Measurements from ENCODE around the gene LRFN2.

LRFN2 gene

DNA sequence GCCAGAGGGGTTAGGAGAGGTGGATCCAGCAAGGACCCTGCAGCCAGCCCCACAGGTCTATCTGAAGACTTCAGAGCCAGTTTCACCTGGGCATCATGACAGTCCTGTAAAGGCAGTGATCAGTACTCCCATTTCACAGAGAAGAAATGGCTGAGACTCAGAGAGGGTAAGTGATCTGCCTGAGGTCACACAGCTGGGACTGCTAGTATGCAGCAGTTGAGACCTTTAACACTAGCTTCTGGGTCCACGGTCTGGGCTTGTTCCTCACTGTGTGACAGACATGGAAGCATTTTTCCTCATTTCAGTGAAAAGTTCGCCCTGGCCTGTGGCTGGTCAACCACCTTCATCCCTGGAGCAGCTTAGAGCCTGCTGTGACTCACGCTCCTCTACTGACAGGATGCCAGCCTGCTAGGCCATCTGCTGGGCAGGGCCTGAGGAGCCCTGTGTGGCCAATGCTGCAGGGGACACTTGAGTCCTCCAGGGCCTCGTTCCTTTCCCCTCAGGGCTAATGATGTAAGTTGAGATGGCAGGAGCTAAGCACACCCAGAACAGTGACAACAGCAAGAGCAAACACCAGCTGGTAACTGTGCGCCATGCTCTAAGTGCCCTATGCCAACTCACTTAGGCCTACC, 192.0 kb downstream of the LRFN2 start:
- no peak for DNase-seq

DNA sequence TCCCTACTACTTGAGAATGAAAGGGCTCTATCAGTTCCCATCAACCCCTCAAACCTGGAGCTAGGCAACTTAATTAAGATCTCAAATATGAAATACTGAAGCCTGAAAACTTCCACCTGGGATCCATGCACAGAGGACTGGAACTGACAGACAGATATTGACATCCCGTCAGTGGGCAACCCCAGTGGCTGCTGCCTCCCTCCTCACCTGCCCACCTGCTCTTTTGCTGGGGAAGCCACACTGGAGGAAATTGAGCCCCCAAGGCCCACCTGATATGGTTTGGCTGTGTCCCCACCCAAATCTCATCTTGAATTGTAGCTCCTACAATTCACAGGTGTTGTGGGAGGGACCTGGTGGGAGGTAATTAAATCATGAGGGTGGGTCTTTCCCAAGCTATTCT, 192.8 kb downstream of the LRFN2 start:
- DNase-seq, result no peak

DNA sequence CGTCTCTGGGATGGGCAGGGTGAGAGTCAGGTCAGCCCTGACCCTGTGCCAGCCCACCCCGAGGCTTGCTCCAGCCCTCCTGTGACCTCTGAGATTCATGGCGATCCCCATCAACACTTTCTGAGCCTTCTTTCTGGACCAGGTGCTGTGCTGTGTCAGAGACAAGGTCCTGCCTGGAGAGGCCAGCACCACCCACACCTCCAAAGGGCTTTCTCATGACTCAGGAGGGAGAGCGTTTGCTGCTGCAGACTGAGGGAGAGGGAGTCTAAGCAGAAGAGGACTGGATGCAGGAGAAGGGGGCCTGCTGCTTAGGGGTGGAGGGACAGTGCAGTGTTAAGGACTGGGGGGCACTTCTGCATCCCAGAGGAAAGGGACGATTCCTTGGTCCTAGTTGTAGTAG, 193.5 kb downstream of the LRFN2 start:
- no peak for DNase-seq

DNA sequence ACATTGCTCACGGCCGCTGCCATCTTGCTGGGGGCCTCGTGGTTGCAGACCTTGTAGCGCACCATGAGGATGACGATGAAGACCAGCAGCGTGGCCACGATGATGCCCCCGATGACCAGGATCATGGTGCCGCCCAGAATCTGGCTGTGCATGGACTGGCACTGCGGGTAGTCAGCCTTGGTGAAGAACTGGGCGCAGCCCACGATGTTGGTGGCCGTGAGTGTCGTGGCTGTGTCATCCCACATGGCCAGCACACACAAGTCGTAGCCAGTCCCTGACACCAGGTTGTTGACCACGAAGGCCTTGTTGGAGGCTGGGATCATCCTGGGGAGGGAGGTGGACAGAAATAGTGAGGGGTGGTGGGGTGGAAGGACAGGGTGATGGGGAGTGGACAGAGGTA, 194.6 kb downstream of the LRFN2 start:
- DNase-seq, result no peak

DNA sequence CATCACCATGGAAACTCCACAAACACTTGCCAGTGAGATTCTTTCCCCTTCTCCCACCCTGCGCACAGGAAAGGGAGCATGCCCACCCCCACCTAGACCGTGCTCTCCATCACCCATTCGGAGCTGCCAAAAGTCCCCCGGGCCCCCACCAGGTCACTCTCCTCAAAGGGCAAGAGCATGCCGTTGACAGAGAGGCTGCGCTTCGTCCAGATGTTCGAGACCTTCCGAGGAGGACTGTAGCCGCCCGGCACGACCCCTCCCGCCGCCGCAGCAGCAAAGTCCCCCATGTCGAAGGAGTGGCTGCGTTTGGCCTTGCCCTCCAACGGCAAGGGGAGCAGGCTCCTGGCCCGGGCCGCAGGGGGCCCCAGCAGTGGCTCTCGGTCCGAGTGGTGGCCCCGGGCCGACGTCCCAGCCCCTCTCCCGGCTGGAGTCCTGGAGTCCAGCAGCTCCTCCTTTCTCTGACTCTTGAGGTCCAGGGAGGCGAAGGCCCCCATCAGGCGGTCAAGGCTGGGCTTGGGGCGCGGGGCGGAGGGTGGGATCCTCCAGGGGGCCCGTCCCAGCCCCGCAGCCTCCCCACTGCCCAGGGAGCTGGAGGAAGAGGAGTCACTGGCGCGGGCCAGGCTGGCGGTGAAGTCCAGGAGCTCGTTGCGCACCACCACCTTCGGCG, 195.2 kb downstream of the LRFN2 start:
- no peak for DNase-seq

DNA sequence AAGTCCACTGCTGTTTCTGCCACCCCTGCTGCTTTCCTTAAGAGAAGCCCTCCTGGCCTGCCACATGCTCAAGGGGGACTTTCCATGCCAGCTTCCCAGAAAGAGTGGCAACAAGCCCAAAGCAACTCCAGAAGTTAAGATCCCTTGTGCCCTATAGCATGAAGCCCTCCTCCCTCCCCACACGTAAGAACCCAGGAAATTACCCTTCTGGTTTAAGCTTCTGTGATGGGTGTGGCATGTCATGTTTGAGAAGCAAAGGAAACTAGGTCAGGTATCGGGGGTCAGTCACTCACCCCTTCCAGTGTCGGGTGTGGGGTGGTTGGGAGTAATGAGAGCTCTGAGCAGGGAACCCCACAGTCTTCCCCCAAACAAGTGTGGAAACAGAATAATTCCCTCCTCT, 196.1 kb downstream of the LRFN2 start:
- no peak for DNase-seq

DNA sequence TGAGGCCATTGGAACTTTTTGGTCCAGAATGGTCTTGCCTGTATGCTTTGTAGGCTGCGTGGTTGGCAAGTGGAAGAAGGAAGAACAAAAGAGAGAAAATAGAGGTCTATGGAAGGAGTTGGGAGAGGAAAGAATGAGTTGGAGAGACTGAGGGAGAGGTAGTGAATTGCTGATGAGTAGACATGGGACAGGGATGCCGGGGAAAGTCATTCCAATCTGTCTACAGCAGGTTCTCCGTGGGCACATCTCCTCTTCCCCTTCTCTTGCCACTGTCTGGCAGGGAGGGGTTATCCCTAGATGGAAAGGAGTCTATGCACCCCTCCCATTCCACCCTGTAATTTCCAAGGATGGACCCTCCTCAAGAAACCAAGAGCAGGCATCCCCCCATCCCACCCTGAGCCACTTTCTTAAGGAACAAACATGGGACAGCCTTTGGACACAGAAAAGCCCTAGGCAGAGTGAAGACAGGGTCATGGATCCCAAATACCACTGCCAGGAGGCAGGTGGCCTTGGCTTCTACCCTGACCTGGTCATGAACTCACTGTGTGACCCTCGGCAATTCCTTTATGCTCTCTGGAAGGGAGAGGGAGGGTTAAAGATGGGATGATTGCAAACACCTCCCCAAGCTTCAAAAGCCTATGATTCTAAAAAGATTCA, 196.9 kb downstream of the LRFN2 start:
- DNase-seq, result no peak

DNA sequence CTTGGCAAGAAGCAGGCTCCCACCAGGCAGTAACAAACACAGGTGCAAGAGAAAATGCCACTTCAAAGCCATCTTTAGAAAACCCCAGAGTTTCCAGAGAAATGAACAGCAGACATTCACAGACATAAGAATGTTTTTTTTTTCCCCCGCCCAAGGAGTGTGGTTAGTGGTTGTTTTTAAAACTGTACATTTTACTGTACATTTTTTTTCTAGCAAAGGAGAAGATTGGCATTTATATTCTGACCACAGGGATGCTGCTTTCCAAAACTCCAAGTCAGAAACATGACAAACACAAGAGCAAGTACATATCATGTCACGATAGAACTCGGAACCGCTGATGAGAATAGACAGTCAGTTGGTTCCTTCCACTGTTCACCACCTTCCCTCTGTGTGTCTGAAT, 197.9 kb downstream of the LRFN2 start:
- no peak for DNase-seq

DNA sequence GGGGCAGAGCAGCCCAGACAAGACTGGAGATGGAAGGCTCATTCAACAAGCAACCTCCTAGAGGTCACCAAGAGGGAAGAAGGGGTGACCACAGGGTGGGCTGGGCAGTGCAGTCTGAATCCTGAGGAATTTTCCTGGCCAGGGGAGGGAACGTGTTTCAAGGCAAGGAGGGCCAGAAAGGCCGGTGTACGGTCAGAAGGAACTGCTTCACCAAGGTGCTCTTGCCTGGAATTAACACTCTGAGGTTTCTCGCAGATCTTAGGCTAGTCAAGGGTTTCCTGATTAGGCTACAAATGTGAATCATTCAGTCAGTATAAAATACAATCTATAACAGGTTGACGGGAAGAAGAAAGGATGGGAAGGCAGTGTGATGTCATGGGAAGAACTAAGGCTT, 199.3 kb downstream of the LRFN2 start:
- DNase-seq, result no peak

DNA sequence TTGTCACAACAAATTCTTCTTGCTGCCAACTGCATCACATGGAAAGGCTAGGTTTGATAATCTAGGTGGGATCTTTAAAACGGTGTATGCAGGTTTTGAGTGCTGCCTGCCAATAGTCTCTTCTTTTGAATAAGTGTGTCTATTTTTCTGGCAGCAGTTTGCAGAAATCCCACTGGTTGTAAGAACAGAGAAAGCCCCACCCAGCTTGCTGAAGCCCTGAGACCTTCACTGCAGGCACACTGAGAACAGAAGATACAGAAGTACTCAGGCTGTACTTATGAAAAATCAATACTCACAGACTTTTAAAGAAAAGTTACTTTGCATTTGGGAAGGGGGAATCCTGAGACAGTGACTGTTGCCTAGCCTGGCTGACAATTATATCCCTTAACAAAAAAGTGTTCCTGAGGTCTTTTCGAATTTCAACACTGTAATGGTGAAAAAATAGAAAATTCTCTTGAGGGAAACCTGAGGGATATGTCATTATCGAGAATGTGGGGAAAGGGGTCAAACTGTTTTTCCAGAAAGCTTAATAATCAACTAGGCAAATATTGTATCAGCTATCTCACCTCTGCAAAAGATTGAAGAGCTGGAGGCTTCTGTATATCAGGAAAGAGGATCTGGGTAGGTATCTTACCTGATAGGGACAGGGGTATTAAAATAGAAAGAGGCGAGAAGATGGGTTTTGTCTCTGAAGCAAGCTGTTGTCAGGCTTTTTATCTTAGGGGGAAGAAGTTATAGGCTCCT, 199.9 kb downstream of the LRFN2 start:
- DNase-seq, result no peak

DNA sequence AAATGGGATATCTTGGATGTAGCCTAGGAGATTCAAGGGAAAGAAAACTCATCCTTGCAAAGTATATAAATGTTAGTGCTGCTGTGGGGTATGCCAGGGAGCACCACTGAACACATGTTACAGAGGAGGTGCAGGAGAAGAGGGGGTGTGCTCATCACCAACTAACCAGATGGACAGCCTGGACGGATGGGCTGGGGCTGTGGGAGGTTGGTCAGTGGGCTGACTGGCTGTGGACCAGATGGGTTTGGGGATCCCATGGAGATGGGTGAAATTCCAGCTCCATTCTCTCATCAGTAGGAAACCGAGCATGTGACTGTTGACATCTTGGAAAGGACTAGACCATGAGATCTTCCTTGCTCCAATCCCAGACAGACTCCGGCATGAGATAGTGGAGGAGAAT, 201.0 kb downstream of the LRFN2 start:
- DNase-seq, result no peak

DNA sequence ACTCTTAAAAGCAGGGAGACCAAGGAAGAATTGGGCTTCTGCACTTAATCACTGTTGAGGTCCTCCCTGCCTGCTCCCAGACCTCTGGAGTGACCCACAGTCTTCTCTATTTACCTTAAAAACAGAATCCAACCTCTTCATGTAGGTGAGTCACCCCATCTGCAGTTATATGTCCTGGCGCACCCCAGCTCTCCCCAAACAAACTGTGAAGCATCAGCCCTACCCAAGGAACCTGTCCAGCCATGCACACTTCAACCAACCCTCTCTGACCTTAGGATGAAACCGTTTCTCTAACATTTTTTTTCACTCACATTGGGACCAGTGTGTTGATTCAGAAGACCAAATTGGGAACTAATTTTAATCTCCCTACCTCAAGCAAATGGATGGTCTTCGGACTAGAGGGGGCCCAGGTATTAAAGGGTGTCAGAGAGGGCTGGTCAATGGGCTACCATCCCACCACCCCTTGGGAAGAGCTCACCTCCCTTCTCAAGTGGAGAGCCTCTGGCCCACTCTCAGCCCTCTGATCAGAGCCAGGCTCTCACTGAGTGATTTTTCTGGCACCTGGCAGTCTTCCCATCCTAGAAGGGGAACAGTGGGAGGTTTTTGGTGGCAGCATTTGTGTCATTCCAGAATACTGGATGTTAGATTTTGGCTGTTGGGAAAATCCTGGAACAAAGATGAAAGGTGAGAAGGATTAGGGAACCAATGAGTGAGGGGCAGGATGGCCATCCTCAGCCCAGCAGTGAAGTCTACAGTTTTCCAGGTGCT, 203.6 kb downstream of the LRFN2 start:
- DNase-seq, result no peak

DNA sequence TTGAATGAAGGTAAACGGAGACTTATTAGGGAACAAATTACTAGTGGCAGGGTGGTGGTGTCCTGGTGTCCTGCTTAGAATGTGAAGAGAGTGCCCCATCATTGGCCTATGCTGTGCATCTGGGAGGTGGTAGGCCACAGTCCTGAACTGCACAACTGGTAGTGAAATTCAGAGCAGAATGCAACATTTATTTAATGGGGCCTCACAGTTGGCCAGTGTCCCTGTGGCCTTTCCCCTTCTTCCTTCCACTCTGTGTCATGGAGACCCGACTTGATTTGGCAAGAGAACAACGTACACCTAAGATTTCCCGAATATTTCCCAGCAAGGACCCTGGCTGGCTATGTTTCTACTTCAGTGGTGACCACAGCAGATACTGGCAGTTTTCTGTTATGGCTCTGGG, 206.9 kb downstream of the LRFN2 start:
- no peak for DNase-seq

DNA sequence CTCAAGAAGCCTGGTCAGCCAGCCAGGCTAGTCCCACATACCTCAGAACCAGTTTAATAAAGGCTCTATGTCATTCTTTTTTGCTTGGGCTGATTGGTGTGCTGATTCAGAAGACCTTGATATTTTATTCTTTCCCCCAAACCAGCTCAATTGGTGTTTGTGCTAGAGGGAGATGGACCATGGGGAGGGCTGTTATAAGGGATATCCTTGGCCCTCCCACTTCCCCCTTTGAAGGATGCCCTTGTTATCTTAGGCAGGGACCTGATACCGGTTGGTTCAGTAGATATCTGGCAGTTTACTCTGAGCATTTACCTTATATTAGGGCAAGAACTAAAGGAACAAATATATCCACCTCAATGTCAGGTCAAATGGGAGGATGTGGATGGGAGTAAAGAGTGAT, 207.4 kb downstream of the LRFN2 start:
- DNase-seq, result no peak

DNA sequence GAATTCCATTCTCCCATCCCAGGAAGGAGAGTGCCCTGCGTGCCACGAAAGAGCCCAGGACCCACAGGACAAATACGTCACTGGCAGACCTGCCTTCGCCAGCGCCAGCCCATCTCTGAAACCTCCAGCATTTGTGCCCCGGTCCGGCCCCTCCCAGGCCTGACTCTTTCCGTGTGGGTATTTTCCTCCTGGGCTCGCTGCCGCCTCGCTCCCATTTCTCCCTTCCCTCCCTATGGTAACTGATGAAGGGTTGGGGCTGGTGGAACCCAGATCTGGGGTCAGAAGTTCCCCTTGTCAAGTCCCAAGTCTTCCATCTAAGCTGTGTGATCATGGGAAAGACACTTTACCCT, 208.5 kb downstream of the LRFN2 start:
- no peak for DNase-seq

DNA sequence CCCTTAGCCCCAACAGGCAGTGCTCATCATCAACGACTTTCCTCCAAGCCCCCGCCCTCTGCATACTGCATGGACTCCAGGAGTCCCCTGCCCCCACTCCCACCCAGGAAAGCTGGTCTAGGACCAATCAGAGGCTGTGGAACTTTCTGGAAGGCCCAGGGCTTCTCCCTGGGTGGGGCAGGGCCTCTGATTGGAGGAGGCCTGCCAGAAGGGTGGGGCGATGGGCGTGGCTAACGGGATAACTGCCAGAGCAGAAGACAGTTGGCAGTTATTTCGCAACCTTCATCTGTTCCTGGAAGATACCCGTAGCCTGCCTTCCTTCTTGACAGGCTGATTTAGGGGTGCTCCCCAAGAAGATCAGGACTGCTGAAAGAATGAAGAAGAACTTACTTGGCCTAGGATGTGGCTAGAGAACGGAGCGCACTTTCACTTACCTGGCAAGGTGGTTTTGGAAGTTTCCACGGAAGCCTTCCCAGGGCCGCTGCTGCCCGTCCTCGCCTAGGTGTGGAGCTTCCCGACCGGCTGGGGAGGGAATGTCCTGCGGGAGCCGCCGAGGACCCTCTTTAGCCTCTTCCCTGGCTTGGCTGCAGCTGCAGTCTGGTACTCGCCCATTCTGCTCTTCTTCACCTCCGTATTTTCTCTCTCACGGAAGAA, 209.0 kb downstream of the LRFN2 start:
- DNase-seq, result no peak

DNA sequence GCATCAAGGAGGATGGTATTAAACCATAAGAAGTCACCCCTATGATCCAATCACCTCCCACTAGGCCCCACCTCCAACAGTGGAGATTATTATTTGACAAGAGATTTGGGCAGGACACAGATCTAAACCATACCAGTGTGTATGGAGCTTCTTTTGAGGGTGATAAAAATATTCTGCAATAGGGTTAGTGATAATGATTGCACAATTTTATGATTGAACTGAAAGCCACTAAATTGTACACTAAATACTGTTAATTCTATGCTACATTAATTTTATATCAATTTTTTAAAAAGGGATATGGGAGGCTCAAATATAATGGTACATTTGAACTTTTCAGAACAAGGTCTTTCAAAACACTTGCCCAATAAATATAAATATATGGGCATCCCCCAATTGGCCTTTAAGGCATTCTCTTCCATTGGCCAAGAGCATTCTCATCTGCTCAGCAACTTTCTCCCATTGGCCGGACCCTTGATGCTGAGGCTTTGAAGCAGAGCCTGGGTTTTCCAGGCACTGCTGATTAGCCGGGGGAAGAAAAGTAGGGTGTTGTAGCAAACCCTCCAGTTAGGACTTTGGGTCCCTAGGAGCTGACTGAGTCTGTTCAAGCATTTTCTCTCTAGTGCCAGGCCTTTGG, 209.9 kb downstream of the LRFN2 start:
- no peak for DNase-seq

DNA sequence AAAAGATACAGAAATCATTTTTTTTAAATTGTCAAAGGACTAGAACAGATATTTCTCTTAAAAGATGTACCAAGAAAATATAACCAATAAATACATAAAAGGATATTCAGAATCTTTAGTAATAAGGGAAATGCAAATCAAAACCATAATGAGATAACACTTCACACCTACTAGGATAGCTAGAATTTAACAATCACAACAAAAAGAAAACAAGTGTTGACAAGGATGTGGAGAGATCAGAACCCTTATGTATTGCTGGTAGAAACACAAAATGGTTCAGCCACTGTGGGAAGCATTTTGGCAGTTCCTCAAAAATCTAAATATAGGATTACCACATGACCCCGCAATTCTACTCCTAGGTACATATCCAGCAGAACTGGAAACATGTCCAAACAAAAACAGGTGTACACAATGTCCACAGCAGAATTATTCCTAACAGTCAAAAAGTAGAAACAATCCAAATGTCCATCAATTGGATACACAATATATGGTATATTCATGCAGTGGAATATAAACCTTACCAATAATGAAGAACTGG, 211.0 kb downstream of the LRFN2 start:
- DNase-seq, result no peak

DNA sequence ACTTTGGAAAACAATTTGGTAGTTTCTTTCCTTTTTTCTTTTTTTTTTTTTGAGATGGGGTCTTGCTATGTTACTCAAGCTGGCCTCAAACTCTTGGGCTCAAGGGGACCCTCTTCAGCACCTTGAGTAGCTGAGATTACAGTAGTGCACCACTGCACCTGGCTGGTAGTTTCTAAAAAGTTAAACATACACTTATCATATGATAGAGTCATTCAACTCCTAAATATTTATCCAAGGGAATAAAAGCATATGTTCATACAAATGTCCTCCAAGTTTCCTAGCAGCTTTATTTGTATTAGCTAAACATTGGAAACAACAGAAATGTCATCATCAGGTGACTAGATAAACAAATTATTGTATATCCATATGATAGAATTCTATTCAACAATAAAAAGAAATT, 213.9 kb downstream of the LRFN2 start:
- no peak for DNase-seq

DNA sequence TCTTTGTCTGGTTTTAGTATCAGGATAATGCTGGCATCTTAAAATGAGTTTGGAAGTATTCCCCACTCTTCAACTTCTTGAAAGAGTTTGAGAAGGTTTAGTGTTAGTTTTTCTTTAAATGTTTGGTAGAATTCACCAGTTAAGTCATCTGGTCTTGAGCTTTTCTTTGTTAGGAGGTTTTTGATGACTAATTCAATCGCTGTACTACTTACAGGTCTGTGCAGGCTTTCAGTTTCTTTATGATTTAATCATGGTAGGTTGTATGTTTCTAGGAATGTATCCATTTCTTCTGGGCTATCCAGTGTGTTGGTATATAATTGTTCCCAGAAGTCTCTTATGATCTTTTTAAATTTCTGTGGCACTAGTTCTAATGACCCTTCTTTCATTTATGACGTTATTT, 215.5 kb downstream of the LRFN2 start:
- DNase-seq, result no peak

DNA sequence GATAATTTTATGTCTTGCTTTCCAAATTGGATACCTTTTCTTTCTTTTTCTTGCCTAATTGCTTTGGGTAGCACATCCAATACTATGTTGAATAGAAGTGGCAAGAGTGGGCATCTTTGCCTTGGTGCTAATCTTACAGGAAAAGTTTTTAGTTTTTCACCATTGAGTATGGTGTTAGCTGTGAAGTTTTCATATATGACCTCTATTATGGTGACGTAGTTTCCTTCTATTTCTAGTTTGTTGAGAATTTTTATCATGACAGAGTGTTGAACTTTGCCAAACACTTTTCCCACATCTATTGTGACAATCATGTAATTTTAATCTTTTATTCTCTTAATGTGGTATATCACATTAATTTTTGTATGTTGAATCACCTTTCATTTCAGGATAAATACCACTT, 216.1 kb downstream of the LRFN2 start:
- DNase-seq, result no peak

DNA sequence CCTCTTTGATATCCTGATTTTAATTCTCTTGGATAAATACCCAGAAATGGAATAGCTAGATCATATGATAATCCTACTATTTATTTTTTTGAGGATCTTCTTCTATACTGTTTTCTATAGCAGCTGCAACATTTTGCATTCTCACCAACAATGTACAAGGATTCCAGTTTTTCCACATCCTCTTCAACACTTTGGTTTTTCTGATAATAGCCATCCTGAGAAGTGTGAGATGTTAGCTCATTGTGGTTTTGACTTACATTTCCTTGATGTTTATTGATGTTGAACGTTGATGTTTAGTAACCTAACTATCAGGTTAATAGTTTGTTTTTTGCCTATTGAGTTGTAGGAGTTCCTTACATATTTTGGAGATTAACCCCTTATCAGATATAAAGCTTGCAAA, 217.3 kb downstream of the LRFN2 start:
- DNase-seq, result no peak

Measured in effector CD4-positive, alpha-beta T cell (primary cell).